ENCODE results near the gene SELENOF. TPM values are rescaled to one million over a fixed set of nuclear protein-coding genes. Genes with fewer than 3 reads are reported as not detected.

Gene SELENOF
- total and polyA plus RNA-seq, 2 of the 13 experiments (the other 11 are each of a cell fraction or from before 2014, with no cell fraction given) = 133 to 163 TPM

DNA sequence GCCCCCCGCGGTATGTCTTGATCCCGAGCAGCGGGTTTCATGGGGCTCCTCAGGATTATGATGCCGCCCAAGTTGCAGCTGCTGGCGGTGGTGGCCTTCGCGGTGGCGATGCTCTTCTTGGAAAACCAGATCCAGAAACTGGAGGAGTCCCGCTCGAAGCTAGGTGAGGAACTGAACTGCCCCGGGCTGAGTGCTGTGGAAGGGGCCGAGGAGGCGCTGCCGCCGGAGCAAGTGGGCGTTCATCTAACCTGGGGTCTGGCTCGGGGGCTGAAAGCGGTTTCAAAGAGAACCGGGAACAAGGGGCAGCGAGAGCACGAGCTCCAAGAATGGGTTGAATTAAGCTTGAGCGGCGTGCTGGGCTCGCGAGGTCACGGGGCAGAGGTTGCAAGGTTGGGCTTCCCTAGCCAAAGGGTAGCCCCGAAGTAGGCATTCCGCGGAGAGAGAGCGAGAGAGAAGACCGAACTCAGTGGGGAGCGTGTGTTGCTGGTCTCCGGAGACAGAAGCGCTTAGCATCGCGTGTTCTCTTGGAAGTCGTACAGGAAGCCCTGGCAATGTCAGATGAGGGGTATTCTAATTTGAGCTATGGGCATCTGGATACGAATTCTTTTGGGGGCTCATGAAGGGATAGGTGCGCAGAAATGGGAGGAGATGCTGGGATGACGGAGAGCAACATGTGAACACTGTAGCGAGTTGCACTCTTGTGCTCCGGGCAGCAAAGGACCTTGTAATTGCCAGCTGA lies 1.2 kb upstream of the SELENOF start (continued):
- TF ChIP-seq, protein P1, sequence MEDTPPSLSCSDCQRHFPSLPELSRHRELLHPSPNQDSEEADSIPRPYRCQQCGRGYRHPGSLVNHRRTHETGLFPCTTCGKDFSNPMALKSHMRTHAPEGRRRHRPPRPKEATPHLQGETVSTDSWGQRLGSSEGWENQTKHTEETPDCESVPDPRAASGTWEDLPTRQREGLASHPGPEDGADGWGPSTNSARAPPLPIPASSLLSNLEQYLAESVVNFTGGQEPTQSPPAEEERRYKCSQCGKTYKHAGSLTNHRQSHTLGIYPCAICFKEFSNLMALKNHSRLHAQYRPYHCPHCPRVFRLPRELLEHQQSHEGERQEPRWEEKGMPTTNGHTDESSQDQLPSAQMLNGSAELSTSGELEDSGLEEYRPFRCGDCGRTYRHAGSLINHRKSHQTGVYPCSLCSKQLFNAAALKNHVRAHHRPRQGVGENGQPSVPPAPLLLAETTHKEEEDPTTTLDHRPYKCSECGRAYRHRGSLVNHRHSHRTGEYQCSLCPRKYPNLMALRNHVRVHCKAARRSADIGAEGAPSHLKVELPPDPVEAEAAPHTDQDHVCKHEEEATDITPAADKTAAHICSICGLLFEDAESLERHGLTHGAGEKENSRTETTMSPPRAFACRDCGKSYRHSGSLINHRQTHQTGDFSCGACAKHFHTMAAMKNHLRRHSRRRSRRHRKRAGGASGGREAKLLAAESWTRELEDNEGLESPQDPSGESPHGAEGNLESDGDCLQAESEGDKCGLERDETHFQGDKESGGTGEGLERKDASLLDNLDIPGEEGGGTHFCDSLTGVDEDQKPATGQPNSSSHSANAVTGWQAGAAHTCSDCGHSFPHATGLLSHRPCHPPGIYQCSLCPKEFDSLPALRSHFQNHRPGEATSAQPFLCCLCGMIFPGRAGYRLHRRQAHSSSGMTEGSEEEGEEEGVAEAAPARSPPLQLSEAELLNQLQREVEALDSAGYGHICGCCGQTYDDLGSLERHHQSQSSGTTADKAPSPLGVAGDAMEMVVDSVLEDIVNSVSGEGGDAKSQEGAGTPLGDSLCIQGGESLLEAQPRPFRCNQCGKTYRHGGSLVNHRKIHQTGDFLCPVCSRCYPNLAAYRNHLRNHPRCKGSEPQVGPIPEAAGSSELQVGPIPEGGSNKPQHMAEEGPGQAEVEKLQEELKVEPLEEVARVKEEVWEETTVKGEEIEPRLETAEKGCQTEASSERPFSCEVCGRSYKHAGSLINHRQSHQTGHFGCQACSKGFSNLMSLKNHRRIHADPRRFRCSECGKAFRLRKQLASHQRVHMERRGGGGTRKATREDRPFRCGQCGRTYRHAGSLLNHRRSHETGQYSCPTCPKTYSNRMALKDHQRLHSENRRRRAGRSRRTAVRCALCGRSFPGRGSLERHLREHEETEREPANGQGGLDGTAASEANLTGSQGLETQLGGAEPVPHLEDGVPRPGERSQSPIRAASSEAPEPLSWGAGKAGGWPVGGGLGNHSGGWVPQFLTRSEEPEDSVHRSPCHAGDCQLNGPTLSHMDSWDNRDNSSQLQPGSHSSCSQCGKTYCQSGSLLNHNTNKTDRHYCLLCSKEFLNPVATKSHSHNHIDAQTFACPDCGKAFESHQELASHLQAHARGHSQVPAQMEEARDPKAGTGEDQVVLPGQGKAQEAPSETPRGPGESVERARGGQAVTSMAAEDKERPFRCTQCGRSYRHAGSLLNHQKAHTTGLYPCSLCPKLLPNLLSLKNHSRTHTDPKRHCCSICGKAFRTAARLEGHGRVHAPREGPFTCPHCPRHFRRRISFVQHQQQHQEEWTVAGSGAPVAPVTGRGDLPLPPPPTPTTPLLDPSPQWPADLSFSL (CRISPR knock-in tag; IDR thresholded peaks at IDR 0.05) = peak; percentile 59; the same call in 1 of the 2 replicates
- TF ChIP-seq FOXJ3 (CRISPR knock-in tag; IDR thresholded peaks at IDR 0.05; ENCODE audit: borderline replicate concordance) (0 out of 2 replicates have a peak, but pooled peaks have one; percentile 2), ZKSCAN1 (IDR thresholded peaks at IDR 0.05; ENCODE audit: low read length) (no peak), ZNF878 (CRISPR knock-in tag; IDR thresholded peaks at IDR 0.05) (no peak), ZSCAN9 (CRISPR knock-in tag; IDR thresholded peaks at IDR 0.05; ENCODE audit: borderline replicate concordance) (no peak), ZNF160 (CRISPR knock-in tag; IDR thresholded peaks at IDR 0.05) (no peak), SYNCRIP (IDR thresholded peaks at IDR 0.05; ENCODE audit: insufficient read depth, low read depth, low read length) (no peak), ZNF569 (CRISPR knock-in tag; IDR thresholded peaks at IDR 0.05; ENCODE audit: borderline replicate concordance) (no peak), SOX13 (IDR thresholded peaks at IDR 0.05) (no peak), SOX13 (CRISPR knock-in tag; conservative IDR thresholded peaks at IDR 0.05 in 1 of 2, IDR thresholded peaks at IDR 0.05 in 1 of 2) (no peak), ZFP62 (CRISPR knock-in tag; IDR thresholded peaks at IDR 0.05) (no peak), ZNF7 (CRISPR knock-in tag; IDR thresholded peaks at IDR 0.05) (no peak), ZNF441 (CRISPR knock-in tag; IDR thresholded peaks at IDR 0.05; ENCODE audit: borderline replicate concordance) (no peak), TRIM24 (CRISPR knock-in tag; IDR thresholded peaks at IDR 0.05) (no peak), ZNF17 (CRISPR knock-in tag; IDR thresholded peaks at IDR 0.05) (no peak), ZMYM2 (CRISPR knock-in tag; IDR thresholded peaks at IDR 0.05) (no peak), SAFB2 (CRISPR knock-in tag; IDR thresholded peaks at IDR 0.05; ENCODE audit: borderline replicate concordance, low read depth) (no peak), SSRP1 (CRISPR knock-in tag; IDR thresholded peaks at IDR 0.05) (no peak)
- TF ChIP-seq, protein P2, sequence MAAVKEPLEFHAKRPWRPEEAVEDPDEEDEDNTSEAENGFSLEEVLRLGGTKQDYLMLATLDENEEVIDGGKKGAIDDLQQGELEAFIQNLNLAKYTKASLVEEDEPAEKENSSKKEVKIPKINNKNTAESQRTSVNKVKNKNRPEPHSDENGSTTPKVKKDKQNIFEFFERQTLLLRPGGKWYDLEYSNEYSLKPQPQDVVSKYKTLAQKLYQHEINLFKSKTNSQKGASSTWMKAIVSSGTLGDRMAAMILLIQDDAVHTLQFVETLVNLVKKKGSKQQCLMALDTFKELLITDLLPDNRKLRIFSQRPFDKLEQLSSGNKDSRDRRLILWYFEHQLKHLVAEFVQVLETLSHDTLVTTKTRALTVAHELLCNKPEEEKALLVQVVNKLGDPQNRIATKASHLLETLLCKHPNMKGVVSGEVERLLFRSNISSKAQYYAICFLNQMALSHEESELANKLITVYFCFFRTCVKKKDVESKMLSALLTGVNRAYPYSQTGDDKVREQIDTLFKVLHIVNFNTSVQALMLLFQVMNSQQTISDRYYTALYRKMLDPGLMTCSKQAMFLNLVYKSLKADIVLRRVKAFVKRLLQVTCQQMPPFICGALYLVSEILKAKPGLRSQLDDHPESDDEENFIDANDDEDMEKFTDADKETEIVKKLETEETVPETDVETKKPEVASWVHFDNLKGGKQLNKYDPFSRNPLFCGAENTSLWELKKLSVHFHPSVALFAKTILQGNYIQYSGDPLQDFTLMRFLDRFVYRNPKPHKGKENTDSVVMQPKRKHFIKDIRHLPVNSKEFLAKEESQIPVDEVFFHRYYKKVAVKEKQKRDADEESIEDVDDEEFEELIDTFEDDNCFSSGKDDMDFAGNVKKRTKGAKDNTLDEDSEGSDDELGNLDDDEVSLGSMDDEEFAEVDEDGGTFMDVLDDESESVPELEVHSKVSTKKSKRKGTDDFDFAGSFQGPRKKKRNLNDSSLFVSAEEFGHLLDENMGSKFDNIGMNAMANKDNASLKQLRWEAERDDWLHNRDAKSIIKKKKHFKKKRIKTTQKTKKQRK (IDR thresholded peaks at IDR 0.05; ENCODE audit: low read length) = no peak
- TF ChIP-seq, protein P3, sequence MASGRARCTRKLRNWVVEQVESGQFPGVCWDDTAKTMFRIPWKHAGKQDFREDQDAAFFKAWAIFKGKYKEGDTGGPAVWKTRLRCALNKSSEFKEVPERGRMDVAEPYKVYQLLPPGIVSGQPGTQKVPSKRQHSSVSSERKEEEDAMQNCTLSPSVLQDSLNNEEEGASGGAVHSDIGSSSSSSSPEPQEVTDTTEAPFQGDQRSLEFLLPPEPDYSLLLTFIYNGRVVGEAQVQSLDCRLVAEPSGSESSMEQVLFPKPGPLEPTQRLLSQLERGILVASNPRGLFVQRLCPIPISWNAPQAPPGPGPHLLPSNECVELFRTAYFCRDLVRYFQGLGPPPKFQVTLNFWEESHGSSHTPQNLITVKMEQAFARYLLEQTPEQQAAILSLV (CRISPR knock-in tag; IDR thresholded peaks at IDR 0.05; ENCODE audit: borderline replicate concordance) = no peak
